K562 (cell line): ENCODE measurements around the gene TMEM63A. TPM values are rescaled to one million over a fixed set of nuclear protein-coding genes. Genes with fewer than 3 reads are reported as not detected.
A peak's percentile ranks its signal among the peaks of the same experiment; 100 is the strongest.

Experiments used
- AFF1 ChIP-seq, 2 experiments: fragments of 450-650 bp; IDR thresholded peaks; 2 replicates each; pipeline ENCODE4 v1.6.1; 2018; ENCODE audit warnings: mild to moderate bottlenecking in 2 of 2, low read depth in 1 of 2; ENCODE audit not compliant: partially characterized antibody in 2 of 2
- BCL6 ChIP-seq: fragments of 250-450 bp; sonication (Bioruptor Pico); IDR thresholded peaks from 2 replicates; pipeline ENCODE4 v1.4.0; 2020
- CTCFL ChIP-seq: IDR thresholded peaks from 2 replicates; pipeline ENCODE4 v1.6.1; 2011; ENCODE audit warnings: borderline replicate concordance, low read depth, mild to moderate bottlenecking, moderate library complexity, low read length; ENCODE audit not compliant: insufficient read depth, poor library complexity, severe bottlenecking
- ELK3 ChIP-seq: fragments of 450-650 bp; formaldehyde crosslinking; IDR thresholded peaks from 2 replicates; pipeline ENCODE4 v1.4.0; 2020; ENCODE audit warnings: mild to moderate bottlenecking
- KDM2B ChIP-seq: fragments of 250-450 bp; sonication (Bioruptor Pico); IDR thresholded peaks from 2 replicates; pipeline ENCODE4 v1.8.0; 2021; ENCODE audit warnings: mild to moderate bottlenecking, moderate library complexity
- MAX ChIP-seq: sonication (generic); formaldehyde crosslinking; IDR thresholded peaks from 2 replicates; pipeline ENCODE4 v1.9.0; 2022; ENCODE audit warnings: mild to moderate bottlenecking, missing genetic modification reagents
- MBD1 ChIP-seq: fragments of 250-450 bp; sonication (Bioruptor Pico); IDR thresholded peaks from 2 replicates; pipeline ENCODE4 v1.8.0; 2022; ENCODE audit warnings: inconsistent platforms
- OTX1 ChIP-seq: fragments of 450-650 bp; formaldehyde crosslinking; IDR thresholded peaks from 2 replicates; pipeline ENCODE4 v1.4.0; 2022; ENCODE audit warnings: mild to moderate bottlenecking
- RBFOX2 ChIP-seq: fragments of 200-400 bp; formaldehyde crosslinking; IDR thresholded peaks from 2 replicates; pipeline ENCODE4 v1.6.1; 2017; ENCODE audit warnings: low read depth, mild to moderate bottlenecking, low read length, moderate library complexity
- TAF1 ChIP-seq: IDR thresholded peaks from 2 replicates; pipeline ENCODE4 v1.6.1; 2011; ENCODE audit warnings: mild to moderate bottlenecking, low read length, moderate library complexity; ENCODE audit not compliant: insufficient read depth, control insufficient read depth, severe bottlenecking; ENCODE audit errors: extremely low read depth
- UBTF ChIP-seq, 2 experiments: IDR thresholded peaks; 2 replicates each; pipeline ENCODE4 v1.6.1; 2012; ENCODE audit warnings: improper control_type of control experiment in 2 of 2, low read depth in 2 of 2, low read length in 2 of 2, borderline replicate concordance in 1 of 2
- ZFX ChIP-seq: sonication (generic); formaldehyde crosslinking; IDR thresholded peaks from 2 replicates; pipeline ENCODE4 v1.8.0; 2022; ENCODE audit warnings: mild to moderate bottlenecking, missing genetic modification reagents, moderate library complexity
- ZNF583 ChIP-seq: fragments of 250-450 bp; sonication (Bioruptor Pico); IDR thresholded peaks from 2 replicates; pipeline ENCODE4 v1.4.0; 2020
- ZNF766 ChIP-seq: fragments of 200-800 bp; sonication (Bioruptor generic); conservative IDR thresholded peaks from 2 replicates; pipeline ENCODE4 v1.6.1; 2016; ENCODE audit warnings: missing genetic modification characterization, missing compliant biosample characterization
- polyA plus RNA-seq, 8 experiments: library from polyadenylated mRNA; depleted of rRNA in 4 of 8; stranded (reverse) in 5 of 8; unstranded in 3 of 8; fragments of >200 nt; fragmentation: Nextera tagmentation in 2 of 8; fragmentation: Illumina TruSeq in 1 of 8; extraction: Ambion mirVana in 2 of 8; extraction: Trizol in 1 of 8; gene quantifications; 2 replicates each; pipeline versions ENCODE4 v1.2.1 to v1.2.3, GENCODE V29; 2011 to 2014; ENCODE audit warnings: inconsistent platforms in 1 of 8, missing spikeins in 1 of 8
- total RNA-seq, 7 experiments: library from RNA; depleted of rRNA in 6 of 7; stranded (reverse); fragments of >200 nt in 6 of 7; fragmentation: Illumina TruSeq in 2 of 7; extraction: Trizol in 2 of 7; gene quantifications; 2 replicates each; pipeline versions ENCODE4 v1.2.1 to v1.2.3, GENCODE V29; 2011 to 2021; ENCODE audit warnings: low replicate concordance in 1 of 7

Gene TMEM63A
- total and polyA plus RNA-seq, 9 of the 15 experiments (the other 6 are each of a cell fraction or from before 2014, with no cell fraction given): 2.0 to 54.6 (median 17.5) TPM

- TF ChIP-seq AFF1 (IDR thresholded peaks at IDR 0.05; ENCODE audit: low read depth in 1 of 2, partially characterized antibody in 2 of 2) (peak in 1 of 2 experiments; percentile 59), UBTF (IDR thresholded peaks at IDR 0.05; ENCODE audit: borderline replicate concordance in 1 of 2, low read depth in 2 of 2, low read length in 2 of 2) (peak; percentile 98 to 99), MAX (CRISPR knock-in tag) (peak; percentile 31; the same call in 1 of the 2 replicates), OTX1 (CRISPR knock-in tag) (no peak), ZNF766 (CRISPR knock-in tag) (peak; percentile 24; the same call in 1 of the 2 replicates), ELK3 (CRISPR knock-in tag) (no peak), KDM2B (CRISPR knock-in tag) (peak; percentile 56; the same call in 1 of the 2 replicates), BCL6 (no peak), ZFX (CRISPR knock-in tag) (peak; percentile 54), ZNF583 (no peak), CTCFL (peak; percentile 38), MBD1 (CRISPR knock-in tag) (no peak), RBFOX2 (peak; percentile 81), TAF1 (peak; percentile 29)
Observed at GRCh38 chr1:225809842-225810578, 72.2 kb downstream of the TMEM63A start, which contains the start of gene EPHX1 (continued).
